GM12875 (cell line): ENCODE results near the gene PTPN4.

ENCODE experiments used
- H3K4me3 ChIP-seq: one replicate; pipeline ENCODE4 v1.5.1; 2011; ENCODE audit warnings: low read depth, low read length, control low read depth
- CTCF ChIP-seq: IDR thresholded peaks from 2 replicates; pipeline ENCODE4 v1.5.1; 2011; ENCODE audit warnings: low read depth, mild to moderate bottlenecking, control low read depth, inconsistent platforms, low read length, moderate library complexity, borderline replicate concordance; ENCODE audit not compliant: insufficient read depth

The PTPN4 gene

GRCh38 chr2:119943058-119943457 is 183.3 kb downstream of the PTPN4 start:
- TF ChIP-seq CTCF = no peak
- no peak overlapping the region for H3K4me3 ChIP-seq

GRCh38 chr2:119947535-119947934 is 187.8 kb downstream of the PTPN4 start:
- TF ChIP-seq CTCF = no peak
- no peak overlapping the region for H3K4me3 ChIP-seq

- no peak for TF ChIP-seq CTCF
Observed at GRCh38 chr2:119950966-119951365, 191.2 kb downstream of the PTPN4 start.

GRCh38 chr2:119958670-119959268 is 199.0 kb downstream of the PTPN4 start:
- TF ChIP-seq CTCF = no peak

More at GRCh38 chr2:119950966-119951365, 191.2 kb downstream of the PTPN4 start:
- no peak overlapping the region for H3K4me3 ChIP-seq

GRCh38 chr2:119960821-119961220 is 201.1 kb downstream of the PTPN4 start:
- no peak overlapping the region for H3K4me3 ChIP-seq
- TF ChIP-seq CTCF = no peak

More at GRCh38 chr2:119958670-119959268, 199.0 kb downstream of the PTPN4 start:
- no peak overlapping the region for H3K4me3 ChIP-seq

GRCh38 chr2:119981896-119982295 is 222.2 kb downstream of the PTPN4 start:
- TF ChIP-seq CTCF = no peak
- H3K4me3 ChIP-seq = no peak overlapping the region

GRCh38 chr2:119982506-119982905 is 222.8 kb downstream of the PTPN4 start:
- no peak for TF ChIP-seq CTCF
- H3K4me3 ChIP-seq = no peak overlapping the region
